SK-N-MC (cell line): ENCODE measurements around the gene ARVCF.
"Not testable (repeated sequence)": the region's sequence is repeated elsewhere in the genome, so short reads cannot be mapped to it uniquely, and the experiment has no call there.

ENCODE experiments used
- EZH2 ChIP-seq: fragments of 200-600 bp; sonication (generic); IDR thresholded peaks from one replicate; pipeline ENCODE4 v1.6.1; 2017; ENCODE audit warnings: antibody characterized with exemption
- POLR2AphosphoS5 ChIP-seq: IDR thresholded peaks from 2 replicates; pipeline ENCODE4 v1.6.1; 2012; ENCODE audit warnings: mild to moderate bottlenecking, low read depth, low read length, borderline replicate concordance

DNA sequence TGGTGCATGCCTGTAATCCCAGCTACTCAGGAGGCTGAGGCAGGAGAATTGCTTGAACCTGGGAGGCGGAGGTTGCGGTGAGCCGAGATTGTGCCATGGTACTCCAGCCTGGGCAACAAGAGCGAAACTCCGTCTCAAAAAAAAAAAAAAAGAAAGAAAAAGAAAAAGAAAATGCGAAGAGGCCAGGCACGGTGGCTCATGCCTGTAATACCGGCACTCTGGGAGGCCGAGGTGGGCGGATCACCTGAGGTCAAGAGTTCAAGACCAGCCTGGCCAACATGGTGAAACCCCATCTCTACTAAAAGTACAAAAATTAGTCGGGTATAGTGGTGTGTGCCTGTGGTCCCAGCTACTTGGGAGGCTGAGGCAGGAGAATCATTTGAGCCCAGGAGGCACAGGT is 90.6 kb downstream of the ARVCF start:
- not testable (repeated sequence) for TF ChIP-seq EZH2, POLR2AphosphoS5
